Upper lobe of right lung (tissue), 1 donor: ENCODE measurements around the gene RASL11B. TPM values are rescaled to one million over a fixed set of nuclear protein-coding genes. Genes with fewer than 3 reads are reported as not detected.

Experiments
- ATAC-seq: fragments of 200-7000 bp; cut with Tn5 transposase; one replicate; pipeline ENCODE4 v1.9.1; 2020; ENCODE audit warnings: mild to moderate bottlenecking, moderate library complexity
- DNase-seq: peaks from one replicate; pipeline ENCODE4 v3.0.0-alpha.2; 2020
- H3K27ac ChIP-seq: fragments of 200-600 bp; one replicate; pipeline ENCODE4 v1.8.0; 2022
- H3K27me3 ChIP-seq: fragments of 200-600 bp; one replicate; pipeline ENCODE4 v1.8.0; 2022; ENCODE audit warnings: mild to moderate bottlenecking
- H3K36me3 ChIP-seq: fragments of 200-600 bp; one replicate; pipeline ENCODE4 v1.8.0; 2022
- H3K4me1 ChIP-seq: fragments of 200-600 bp; one replicate; pipeline ENCODE4 v1.8.0; 2022
- H3K4me3 ChIP-seq: fragments of 200-600 bp; one replicate; pipeline ENCODE4 v1.8.0; 2022; ENCODE audit warnings: mild to moderate bottlenecking
- H3K9me3 ChIP-seq: fragments of 200-600 bp; one replicate; pipeline ENCODE4 v1.8.0; 2022
- CTCF ChIP-seq: fragments of 200-600 bp; IDR thresholded peaks from one replicate; pipeline ENCODE4 v1.8.0; 2022; ENCODE audit warnings: antibody characterized with exemption
- intact Hi-C: fragments of 100-400 bp; cut with DNase I; formaldehyde crosslinking; loops from one replicate; pipeline ENCODE4 v1.11.0; 2022
- total RNA-seq: library from RNA; stranded (reverse); fragmentation: NEBNext Ultra II Directional; extraction: Animal tissue kit (Norgen Biotek cat#: 25700); gene quantifications from one replicate; pipeline ENCODE4 v1.2.1, GENCODE V29; 2021
- donor health status: DM: no; HTN: yes; CAD: no; lungs with severe emphysema.

RASL11B gene
- total RNA-seq, 1 donor from 2014 or later = 2.2 TPM

- H3K4me3 ChIP-seq = no peak overlapping the region
- no peaks in the 10 kb centered on the region for H3K9me3 ChIP-seq
- peaks cover 17% of the 10 kb centered on the region for H3K4me1 ChIP-seq
- no peaks in the 10 kb centered on the region for H3K27me3 ChIP-seq
- ATAC-seq (peak; percentile 14), DNase-seq (peak; percentile 68)
- TF ChIP-seq CTCF = no peak
- H3K36me3 ChIP-seq = no peaks in the 10 kb centered on the region
- intact Hi-C loops = loop anchor here (10.0 kb wide), 1 partner anchor 124 kb away; no protein-coding TSS in a partner anchor
- H3K27ac ChIP-seq = peak overlapping the region; percentile 17
These were observed 7.1 kb downstream of the RASL11B start for GRCh38 chr4:52869196-52869595.

- intact Hi-C loops = loop anchor here (10.0 kb wide), 1 partner anchor 125 kb away; no protein-coding TSS in a partner anchor
- TF ChIP-seq CTCF = no peak
- Histone ChIP-seq H3K36me3 (no peaks in the 10 kb centered on the region), H3K9me3 (no peaks in the 10 kb centered on the region), H3K27ac (peak overlapping the region; percentile 17), H3K27me3 (no peaks in the 10 kb centered on the region), H3K4me3 (no peak overlapping the region), H3K4me1 (peaks cover 17% of the 10 kb centered on the region)
- no peak for ATAC-seq
- DNase-seq = no peak
These were observed 7.5 kb downstream of the RASL11B start for GRCh38 chr4:52869656-52870055.

GRCh38 chr4:52870225-52870624 is 8.1 kb downstream of the RASL11B start:
- intact Hi-C loops = no loop called here
- TF ChIP-seq CTCF = no peak
- Histone ChIP-seq H3K36me3 (no peaks in the 10 kb centered on the region), H3K27me3 (no peaks in the 10 kb centered on the region), H3K4me1 (peaks cover 12% of the 10 kb centered on the region), H3K9me3 (no peaks in the 10 kb centered on the region), H3K27ac (no peak overlapping the region), H3K4me3 (no peak overlapping the region)
- peak; percentile 66 for DNase-seq
- peak; percentile 64 for ATAC-seq

- intact Hi-C loops = no loop called here
- no peak overlapping the region for H3K4me3 ChIP-seq
- no peaks in the 10 kb centered on the region for H3K36me3 ChIP-seq
- peaks cover 10% of the 10 kb centered on the region for H3K4me1 ChIP-seq
- DNase-seq (no peak), ATAC-seq (no peak)
- no peak overlapping the region for H3K27ac ChIP-seq
- H3K27me3 ChIP-seq = no peaks in the 10 kb centered on the region
- no peaks in the 10 kb centered on the region for H3K9me3 ChIP-seq
- TF ChIP-seq CTCF = no peak
These were observed 11.1 kb downstream of the RASL11B start for GRCh38 chr4:52873191-52873590.

GRCh38 chr4:52873861-52874343 is 11.8 kb downstream of the RASL11B start:
- H3K4me1 ChIP-seq = peaks cover 10% of the 10 kb centered on the region
- ATAC-seq = peak; percentile 84

More at GRCh38 chr4:52873861-52874343, 11.8 kb downstream of the RASL11B start:
- Histone ChIP-seq H3K4me3 (no peak overlapping the region), H3K36me3 (no peaks in the 10 kb centered on the region), H3K27me3 (no peaks in the 10 kb centered on the region), H3K27ac (no peak overlapping the region), H3K9me3 (no peaks in the 10 kb centered on the region)
- DNase-seq = no peak
- intact Hi-C loops = no loop called here
- TF ChIP-seq CTCF = no peak
